ENCODE measurements around the gene CLEC2A. TPM values are rescaled to one million over a fixed set of nuclear protein-coding genes. Genes with fewer than 3 reads are reported as not detected.

The CLEC2A gene
- total and polyA plus RNA-seq, 2 experiments from 2014 or later = not detected

DNA sequence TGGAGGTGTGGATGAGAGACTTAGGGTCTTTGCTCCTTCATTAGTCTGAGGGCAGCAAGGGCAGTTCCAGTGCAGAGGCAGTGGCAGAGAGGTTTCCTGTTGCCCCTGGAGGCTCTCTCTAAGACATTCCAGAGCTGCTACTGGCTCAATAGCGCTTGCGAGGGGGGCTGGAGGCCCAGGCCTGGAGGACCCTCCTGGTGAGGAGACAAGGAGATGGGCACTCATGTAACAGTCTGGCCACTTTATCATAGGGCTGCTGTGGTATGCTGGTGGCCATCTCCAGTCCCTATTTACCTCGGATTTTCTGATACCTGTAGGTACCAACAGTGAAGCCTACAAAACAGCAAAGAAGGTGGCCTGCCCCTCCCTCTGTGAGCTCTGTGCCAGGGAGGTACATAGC is 12.7 kb downstream of the CLEC2A start:
- H3F3A ChIP-seq (replicated peaks; ENCODE audit: low read depth) = no peaks in the 10 kb centered on the region
- Mint-ChIP-seq H3K27me3 (ENCODE audit: insufficient read depth, low read depth, poor library complexity) (no peaks in the 10 kb centered on the region), H3K9me3 (peaks cover 7% of the 10 kb centered on the region), H3K4me1 (no peaks in the 10 kb centered on the region), H3K27ac (no peak overlapping the region), H3K4me3 (no peak overlapping the region), H3K36me3 (ENCODE audit: low read depth) (0 out of 3 replicates have a peak, but pooled peaks cover 5% of the 10 kb centered on the region)
- no peaks in the 10 kb centered on the region for H3K79me2 ChIP-seq (replicated peaks; ENCODE audit: insufficient read depth)
- no peak overlapping the region for H3K27ac ChIP-seq (ENCODE audit: low read depth)
- H2AFZ ChIP-seq = no peak overlapping the region
- no peak for TF ChIP-seq EZH2phosphoT487 (IDR thresholded peaks at IDR 0.05; ENCODE audit: unreplicated experiment)
- no peak for TF ChIP-seq STAT1 (IDR thresholded peaks at IDR 0.05; ENCODE audit: unreplicated experiment)
- TF ChIP-seq POLR2AphosphoS5 (IDR thresholded peaks at IDR 0.05; ENCODE audit: low read depth) = no peak
- TF ChIP-seq EZH2 (IDR thresholded peaks at IDR 0.05; ENCODE audit: low read depth, unreplicated experiment) = no peak
- TF ChIP-seq ZNF331 (CRISPR knock-in tag; IDR thresholded peaks at IDR 0.05; ENCODE audit: low read depth) = no peak
- no peak for TF ChIP-seq ZNF114 (CRISPR knock-in tag; IDR thresholded peaks at IDR 0.05)
- TF ChIP-seq CREB1 (CRISPR knock-in tag; IDR thresholded peaks at IDR 0.05; ENCODE audit: low read depth) = no peak
- TF ChIP-seq, protein P1, sequence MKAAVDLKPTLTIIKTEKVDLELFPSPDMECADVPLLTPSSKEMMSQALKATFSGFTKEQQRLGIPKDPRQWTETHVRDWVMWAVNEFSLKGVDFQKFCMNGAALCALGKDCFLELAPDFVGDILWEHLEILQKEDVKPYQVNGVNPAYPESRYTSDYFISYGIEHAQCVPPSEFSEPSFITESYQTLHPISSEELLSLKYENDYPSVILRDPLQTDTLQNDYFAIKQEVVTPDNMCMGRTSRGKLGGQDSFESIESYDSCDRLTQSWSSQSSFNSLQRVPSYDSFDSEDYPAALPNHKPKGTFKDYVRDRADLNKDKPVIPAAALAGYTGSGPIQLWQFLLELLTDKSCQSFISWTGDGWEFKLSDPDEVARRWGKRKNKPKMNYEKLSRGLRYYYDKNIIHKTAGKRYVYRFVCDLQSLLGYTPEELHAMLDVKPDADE (IDR thresholded peaks at IDR 0.05) = no peak
- no peak for TF ChIP-seq NANOG (IDR thresholded peaks at IDR 0.05; ENCODE audit: borderline replicate concordance)
- DNase-seq (ENCODE audit: low spot score) = no peak
- H3K27me3 ChIP-seq (ENCODE audit: insufficient read depth) = no peaks in the 10 kb centered on the region
- no peaks in the 10 kb centered on the region for H3K9me2 ChIP-seq (ENCODE audit: insufficient read depth)
- no peaks in the 10 kb centered on the region for H3K36me3 ChIP-seq (ENCODE audit: insufficient read depth)
- no peak overlapping the region for H3K4me2 ChIP-seq
- H3K4me3 ChIP-seq = no peak overlapping the region
- ATAC-seq = no peak
- H3K4me1 ChIP-seq (ENCODE audit: insufficient read depth) = no peaks in the 10 kb centered on the region
- H4K20me1 ChIP-seq (replicated peaks; ENCODE audit: insufficient read depth) = no peaks in the 10 kb centered on the region

DNA sequence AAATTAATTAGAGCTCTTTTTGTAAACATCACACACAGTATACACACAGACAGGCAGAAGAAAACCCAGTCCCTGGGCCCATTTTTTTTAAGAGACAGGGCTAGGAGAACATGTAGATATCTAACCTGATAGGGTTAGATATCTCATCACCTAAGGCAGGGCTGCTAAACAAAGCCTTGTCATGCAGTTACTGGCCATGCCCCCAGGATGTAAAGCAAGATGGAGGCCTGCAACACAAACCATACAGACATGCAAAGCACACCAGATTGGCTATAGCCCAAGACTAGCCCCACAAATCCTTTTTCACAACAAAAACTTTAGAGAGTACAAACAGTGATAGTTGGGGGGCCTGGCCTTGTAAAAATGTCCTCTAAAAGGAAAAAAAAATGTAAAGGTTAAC is 20.5 kb downstream of the CLEC2A start:
- Histone ChIP-seq H3K36me3 (ENCODE audit: insufficient read depth) (peaks cover 15% of the 10 kb centered on the region), H3K4me3 (no peak overlapping the region), H3K27ac (ENCODE audit: low read depth) (no peak overlapping the region), H3F3A (replicated peaks; ENCODE audit: low read depth) (no peaks in the 10 kb centered on the region), H3K4me2 (no peak overlapping the region), H4K20me1 (replicated peaks; ENCODE audit: insufficient read depth) (no peaks in the 10 kb centered on the region), H3K79me2 (replicated peaks; ENCODE audit: insufficient read depth) (no peaks in the 10 kb centered on the region), H3K9me2 (ENCODE audit: insufficient read depth) (0 out of 2 replicates have a peak, but pooled peaks cover 6% of the 10 kb centered on the region), H2AFZ (no peak overlapping the region), H3K4me1 (ENCODE audit: insufficient read depth) (no peaks in the 10 kb centered on the region), H3K27me3 (ENCODE audit: insufficient read depth) (no peaks in the 10 kb centered on the region)
- TF ChIP-seq, protein P2, sequence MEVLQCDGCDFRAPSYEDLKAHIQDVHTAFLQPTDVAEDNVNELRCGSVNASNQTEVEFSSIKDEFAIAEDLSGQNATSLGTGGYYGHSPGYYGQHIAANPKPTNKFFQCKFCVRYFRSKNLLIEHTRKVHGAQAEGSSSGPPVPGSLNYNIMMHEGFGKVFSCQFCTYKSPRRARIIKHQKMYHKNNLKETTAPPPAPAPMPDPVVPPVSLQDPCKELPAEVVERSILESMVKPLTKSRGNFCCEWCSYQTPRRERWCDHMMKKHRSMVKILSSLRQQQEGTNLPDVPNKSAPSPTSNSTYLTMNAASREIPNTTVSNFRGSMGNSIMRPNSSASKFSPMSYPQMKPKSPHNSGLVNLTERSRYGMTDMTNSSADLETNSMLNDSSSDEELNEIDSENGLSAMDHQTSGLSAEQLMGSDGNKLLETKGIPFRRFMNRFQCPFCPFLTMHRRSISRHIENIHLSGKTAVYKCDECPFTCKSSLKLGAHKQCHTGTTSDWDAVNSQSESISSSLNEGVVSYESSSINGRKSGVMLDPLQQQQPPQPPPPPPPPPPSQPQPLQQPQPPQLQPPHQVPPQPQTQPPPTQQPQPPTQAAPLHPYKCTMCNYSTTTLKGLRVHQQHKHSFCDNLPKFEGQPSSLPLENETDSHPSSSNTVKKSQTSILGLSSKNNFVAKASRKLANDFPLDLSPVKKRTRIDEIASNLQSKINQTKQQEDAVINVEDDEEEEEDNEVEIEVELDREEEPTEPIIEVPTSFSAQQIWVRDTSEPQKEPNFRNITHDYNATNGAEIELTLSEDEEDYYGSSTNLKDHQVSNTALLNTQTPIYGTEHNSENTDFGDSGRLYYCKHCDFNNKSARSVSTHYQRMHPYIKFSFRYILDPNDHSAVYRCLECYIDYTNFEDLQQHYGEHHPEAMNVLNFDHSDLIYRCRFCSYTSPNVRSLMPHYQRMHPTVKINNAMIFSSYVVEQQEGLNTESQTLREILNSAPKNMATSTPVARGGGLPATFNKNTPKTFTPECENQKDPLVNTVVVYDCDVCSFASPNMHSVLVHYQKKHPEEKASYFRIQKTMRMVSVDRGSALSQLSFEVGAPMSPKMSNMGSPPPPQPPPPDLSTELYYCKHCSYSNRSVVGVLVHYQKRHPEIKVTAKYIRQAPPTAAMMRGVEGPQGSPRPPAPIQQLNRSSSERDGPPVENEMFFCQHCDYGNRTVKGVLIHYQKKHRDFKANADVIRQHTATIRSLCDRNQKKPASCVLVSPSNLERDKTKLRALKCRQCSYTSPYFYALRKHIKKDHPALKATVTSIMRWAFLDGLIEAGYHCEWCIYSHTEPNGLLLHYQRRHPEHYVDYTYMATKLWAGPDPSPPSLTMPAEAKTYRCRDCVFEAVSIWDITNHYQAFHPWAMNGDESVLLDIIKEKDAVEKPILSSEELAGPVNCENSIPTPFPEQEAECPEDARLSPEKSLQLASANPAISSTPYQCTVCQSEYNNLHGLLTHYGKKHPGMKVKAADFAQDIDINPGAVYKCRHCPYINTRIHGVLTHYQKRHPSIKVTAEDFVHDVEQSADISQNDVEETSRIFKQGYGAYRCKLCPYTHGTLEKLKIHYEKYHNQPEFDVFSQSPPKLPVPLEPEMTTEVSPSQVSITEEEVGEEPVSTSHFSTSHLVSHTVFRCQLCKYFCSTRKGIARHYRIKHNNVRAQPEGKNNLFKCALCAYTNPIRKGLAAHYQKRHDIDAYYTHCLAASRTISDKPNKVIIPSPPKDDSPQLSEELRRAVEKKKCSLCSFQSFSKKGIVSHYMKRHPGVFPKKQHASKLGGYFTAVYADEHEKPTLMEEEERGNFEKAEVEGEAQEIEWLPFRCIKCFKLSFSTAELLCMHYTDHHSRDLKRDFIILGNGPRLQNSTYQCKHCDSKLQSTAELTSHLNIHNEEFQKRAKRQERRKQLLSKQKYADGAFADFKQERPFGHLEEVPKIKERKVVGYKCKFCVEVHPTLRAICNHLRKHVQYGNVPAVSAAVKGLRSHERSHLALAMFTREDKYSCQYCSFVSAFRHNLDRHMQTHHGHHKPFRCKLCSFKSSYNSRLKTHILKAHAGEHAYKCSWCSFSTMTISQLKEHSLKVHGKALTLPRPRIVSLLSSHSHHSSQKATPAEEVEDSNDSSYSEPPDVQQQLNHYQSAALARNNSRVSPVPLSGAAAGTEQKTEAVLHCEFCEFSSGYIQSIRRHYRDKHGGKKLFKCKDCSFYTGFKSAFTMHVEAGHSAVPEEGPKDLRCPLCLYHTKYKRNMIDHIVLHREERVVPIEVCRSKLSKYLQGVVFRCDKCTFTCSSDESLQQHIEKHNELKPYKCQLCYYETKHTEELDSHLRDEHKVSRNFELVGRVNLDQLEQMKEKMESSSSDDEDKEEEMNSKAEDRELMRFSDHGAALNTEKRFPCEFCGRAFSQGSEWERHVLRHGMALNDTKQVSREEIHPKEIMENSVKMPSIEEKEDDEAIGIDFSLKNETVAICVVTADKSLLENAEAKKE (CRISPR knock-in tag; IDR thresholded peaks at IDR 0.05) = no peak
- TF ChIP-seq, protein P3, sequence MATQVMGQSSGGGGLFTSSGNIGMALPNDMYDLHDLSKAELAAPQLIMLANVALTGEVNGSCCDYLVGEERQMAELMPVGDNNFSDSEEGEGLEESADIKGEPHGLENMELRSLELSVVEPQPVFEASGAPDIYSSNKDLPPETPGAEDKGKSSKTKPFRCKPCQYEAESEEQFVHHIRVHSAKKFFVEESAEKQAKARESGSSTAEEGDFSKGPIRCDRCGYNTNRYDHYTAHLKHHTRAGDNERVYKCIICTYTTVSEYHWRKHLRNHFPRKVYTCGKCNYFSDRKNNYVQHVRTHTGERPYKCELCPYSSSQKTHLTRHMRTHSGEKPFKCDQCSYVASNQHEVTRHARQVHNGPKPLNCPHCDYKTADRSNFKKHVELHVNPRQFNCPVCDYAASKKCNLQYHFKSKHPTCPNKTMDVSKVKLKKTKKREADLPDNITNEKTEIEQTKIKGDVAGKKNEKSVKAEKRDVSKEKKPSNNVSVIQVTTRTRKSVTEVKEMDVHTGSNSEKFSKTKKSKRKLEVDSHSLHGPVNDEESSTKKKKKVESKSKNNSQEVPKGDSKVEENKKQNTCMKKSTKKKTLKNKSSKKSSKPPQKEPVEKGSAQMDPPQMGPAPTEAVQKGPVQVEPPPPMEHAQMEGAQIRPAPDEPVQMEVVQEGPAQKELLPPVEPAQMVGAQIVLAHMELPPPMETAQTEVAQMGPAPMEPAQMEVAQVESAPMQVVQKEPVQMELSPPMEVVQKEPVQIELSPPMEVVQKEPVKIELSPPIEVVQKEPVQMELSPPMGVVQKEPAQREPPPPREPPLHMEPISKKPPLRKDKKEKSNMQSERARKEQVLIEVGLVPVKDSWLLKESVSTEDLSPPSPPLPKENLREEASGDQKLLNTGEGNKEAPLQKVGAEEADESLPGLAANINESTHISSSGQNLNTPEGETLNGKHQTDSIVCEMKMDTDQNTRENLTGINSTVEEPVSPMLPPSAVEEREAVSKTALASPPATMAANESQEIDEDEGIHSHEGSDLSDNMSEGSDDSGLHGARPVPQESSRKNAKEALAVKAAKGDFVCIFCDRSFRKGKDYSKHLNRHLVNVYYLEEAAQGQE (IDR thresholded peaks at IDR 0.05; ENCODE audit: unreplicated experiment) = no peak
- TF ChIP-seq STAT1 (IDR thresholded peaks at IDR 0.05; ENCODE audit: unreplicated experiment) = no peak
- H3K36me3 Mint-ChIP-seq (ENCODE audit: low read depth) = peaks cover 36% of the 10 kb centered on the region
- H3K4me1 Mint-ChIP-seq = no peaks in the 10 kb centered on the region
- DNase-seq (ENCODE audit: low spot score) = no peak
- no peak overlapping the region for H3K27ac Mint-ChIP-seq
- H3K4me3 Mint-ChIP-seq = no peak overlapping the region
- no peak for ATAC-seq
- no peaks in the 10 kb centered on the region for H3K27me3 Mint-ChIP-seq (ENCODE audit: insufficient read depth, low read depth, poor library complexity)
- H3K9me3 Mint-ChIP-seq = peaks cover 48% of the 10 kb centered on the region
